T-cell (primary cell): ENCODE data around the gene ANKRD30B. TPM values are rescaled to one million over a fixed set of nuclear protein-coding genes. Genes with fewer than 3 reads are reported as not detected.
"Not testable (repeated sequence)": the region's sequence is repeated elsewhere in the genome, so short reads cannot be mapped to it uniquely, and the experiment has no call there.

Experiments
- ATAC-seq, 4 experiments: fragments of 200-7000 bp in 3 of 4; fragments of 150-1000 bp in 1 of 4; cut with Tn5 transposase; replicated peaks in 1 of 4; 1 replicate in 3 of 4; 2 replicates in 1 of 4; pipeline ENCODE4 v1.10.0; 2021; ENCODE audit warnings: moderate library complexity in 3 of 4, mild to moderate bottlenecking in 2 of 4, moderate number of reproducible peaks in 1 of 4
- CTCF ChIA-PET, 2 donors: fragments of 300-600 bp; sonication (Branson Sonifier 250); formaldehyde crosslinking; loops; one replicate each; lab custom pipeline; 2022; ENCODE audit warnings: antibody characterized with exemption in 2 of 2; lab: Charles Lee
- POLR2A ChIA-PET, 2 donors: fragments of 300-600 bp; sonication (Branson Sonifier 250); formaldehyde crosslinking; loops; one replicate each; lab custom pipeline; 2022; ENCODE audit warnings: antibody characterized with exemption in 2 of 2; lab: Charles Lee
- DNase-seq, 35 experiments: peaks; one replicate each; pipeline versions ENCODE4 v3.0.0 to v3.0.0-alpha.2; 2013 to 2023
- H3K27ac ChIP-seq: one replicate; pipeline ENCODE4 v1.5.1; 2013; ENCODE audit warnings: low read length
- H3K27me3 ChIP-seq, 2 experiments: replicated peaks in 1 of 2; 1 replicate in 1 of 2; 2 replicates in 1 of 2; pipeline versions ENCODE4 v1.6.1 to v1.7.0; 2013; ENCODE audit warnings: low read length in 1 of 2, mixed read lengths in 1 of 2; ENCODE audit not compliant: control insufficient read depth in 2 of 2, insufficient read depth in 2 of 2; ENCODE audit errors: extremely low read depth in 1 of 2
- H3K36me3 ChIP-seq, 2 donors: 1 replicate in 1 of 2; 2 replicates in 1 of 2; pipeline versions ENCODE4 v1.6.1 to v1.7.0; 2013; ENCODE audit warnings: low read length in 1 of 2; ENCODE audit not compliant: control insufficient read depth in 2 of 2, insufficient read depth in 1 of 2; ENCODE audit errors: extremely low read depth in 1 of 2
- H3K4me1 ChIP-seq, 2 experiments: 1 replicate in 1 of 2; 2 replicates in 1 of 2; pipeline versions ENCODE4 v1.6.1 to v1.7.0; 2013; ENCODE audit warnings: low read length in 2 of 2, mixed read lengths in 1 of 2; ENCODE audit not compliant: insufficient read depth in 2 of 2, control insufficient read depth in 1 of 2; ENCODE audit errors: extremely low read depth in 1 of 2
- H3K4me3 ChIP-seq, 2 donors: 1 replicate in 1 of 2; 2 replicates in 1 of 2; pipeline versions ENCODE4 v1.5.1 to v1.7.0; 2013; ENCODE audit warnings: mild to moderate bottlenecking in 2 of 2, low read length in 1 of 2, moderate library complexity in 1 of 2; ENCODE audit not compliant: control insufficient read depth in 1 of 2; ENCODE audit errors: extremely low read depth in 1 of 2
- H3K9me3 ChIP-seq: 2 replicates; pipeline ENCODE4 v1.7.0; 2013
- H3K27ac Mint-ChIP-seq, 2 donors: one replicate each; pipeline ENCODE4 v1.8.0; 2020 to 2021; ENCODE audit warnings: mild to moderate bottlenecking in 2 of 2, mixed read lengths in 2 of 2
- H3K27me3 Mint-ChIP-seq, 2 donors: one replicate each; pipeline ENCODE4 v1.8.0; 2021 to 2022; ENCODE audit warnings: mixed read lengths in 2 of 2
- H3K36me3 Mint-ChIP-seq: one replicate; pipeline ENCODE4 v1.8.0; 2021; ENCODE audit warnings: mixed read lengths
- H3K4me1 Mint-ChIP-seq, 3 donors: one replicate each; pipeline ENCODE4 v1.8.0; 2020 to 2022; ENCODE audit warnings: mixed read lengths in 3 of 3, mild to moderate bottlenecking in 1 of 3
- H3K4me3 Mint-ChIP-seq, 3 donors: one replicate each; pipeline ENCODE4 v1.8.0; 2020 to 2022; ENCODE audit warnings: mild to moderate bottlenecking in 3 of 3, mixed read lengths in 3 of 3, moderate library complexity in 3 of 3
- H3K9me3 Mint-ChIP-seq, 3 donors: one replicate each; pipeline ENCODE4 v1.8.0; 2020 to 2022; ENCODE audit warnings: mixed read lengths in 3 of 3
- WGBS: methylation state at CpG from one replicate; pipeline ENCODE4 v1.1.5; 2013; ENCODE audit warnings: missing lambda C conversion rate; ENCODE audit not compliant: insufficient coverage; 5-methylcytosine and 5-hydroxymethylcytosine counted together
- total RNA-seq, 35 experiments: library from RNA in 6 of 35; stranded (reverse) in 6 of 35; fragments of 120-200 nt in 1 of 35; gene quantifications; one replicate each; pipeline versions ENCODE4 v1.2.1 to v1.2.4 and lab custom pipeline; 2013 to 2026

The ANKRD30B gene
- not detected for total RNA-seq
- 0.04 TPM for total RNA-seq (2013)
- 0 to 0.07 (median 0) reads per million in 29 experiments for total RNA-seq (lab: John Stamatoyannopoulos, UW)

GRCh38 chr18:14747513-14748474, at the start of gene ANKRD30B:
Gene ANKRD30B, plus strand, starts transcription at chr18:14748172. Its CDS starts 248 bp downstream, at chr18:14748420.
- H3K27ac ChIP-seq: no peak within 1 kb of the TSS
- H3K4me3 ChIP-seq: peak within 1 kb of the TSS in 1 of 2 donors; percentile 3
- Mint-ChIP-seq H3K27ac (no peak within 1 kb of the TSS), H3K27me3 (peaks cover 5 to 20% of the 10 kb centered on the region in 2 donors), H3K36me3 (no peaks in the 10 kb centered on the region), H3K4me3 (peak within 1 kb of the TSS; percentile 28 to 69 (median 57)), H3K4me1 (peaks cover 0 to 7% (median 6%) of the 10 kb centered on the region in 3 donors), H3K9me3 (no peaks in the 10 kb centered on the region)
- peaks cover 0 to 27% of the 10 kb centered on the region in 2 experiments for H3K27me3 ChIP-seq
- H3K36me3 ChIP-seq: no peaks in the 10 kb centered on the region
- ChIA-PET POLR2A (interaction anchor here in 1 of 2 donors (0.6 kb wide), 1 partner anchor 184 kb away, joined by 7 read pairs; no protein-coding TSS in a partner anchor), CTCF (interaction anchor here in 1 of 2 donors (0.6 kb wide), 1 partner anchor 178 kb away, joined by 3 read pairs; no protein-coding TSS in a partner anchor)
- DNase-seq (peak in 2 of 35 experiments; percentile 2 to 7), ATAC-seq (peak in 2 of 4 experiments; percentile 11 to 16)
- H3K9me3 ChIP-seq: no peaks in the 10 kb centered on the region
- 30% methylated on average over 74 of the region's 79 CpGs for WGBS
- peaks cover 0 to 5% of the 10 kb centered on the region in 2 experiments for H3K4me1 ChIP-seq

- H3K27ac ChIP-seq, CTCF ChIA-PET, H3K27me3 ChIP-seq, H3K36me3 ChIP-seq, H3K4me1 Mint-ChIP-seq, H3K27ac Mint-ChIP-seq, H3K36me3 Mint-ChIP-seq, H3K4me3 ChIP-seq, DNase-seq, H3K9me3 Mint-ChIP-seq, H3K9me3 ChIP-seq, H3K4me3 Mint-ChIP-seq, ATAC-seq, H3K27me3 Mint-ChIP-seq, H3K4me1 ChIP-seq: not testable (repeated sequence)
- 80% methylated on average over 1 of the region's 7 CpGs for WGBS
- POLR2A ChIA-PET: interaction anchor here in 1 of 2 donors (0.7 kb wide), 1 partner anchor 43 kb away, joined by 3 read pairs; no protein-coding TSS in a partner anchor
These were observed 46.5 kb upstream of the ANKRD30B start for GRCh38 chr18:14701286-14702040.

- H3K27me3 ChIP-seq, H3K4me3 Mint-ChIP-seq, H3K9me3 ChIP-seq, H3K4me3 ChIP-seq, H3K36me3 ChIP-seq, H3K4me1 ChIP-seq, H3K4me1 Mint-ChIP-seq, CTCF ChIA-PET, POLR2A ChIA-PET, ATAC-seq, H3K9me3 Mint-ChIP-seq, H3K27me3 Mint-ChIP-seq, DNase-seq, H3K27ac Mint-ChIP-seq, H3K27ac ChIP-seq, H3K36me3 Mint-ChIP-seq: not testable (repeated sequence)
- WGBS: no CpG with 5 or more reads among the region's 2 CpGs
These were observed 38.2 kb upstream of the ANKRD30B start for GRCh38 chr18:14709761-14710160.

GRCh38 chr18:14721569-14721968, 26.4 kb upstream of the ANKRD30B start:
- POLR2A ChIA-PET, H3K27me3 ChIP-seq, H3K9me3 ChIP-seq, H3K9me3 Mint-ChIP-seq, H3K27me3 Mint-ChIP-seq, DNase-seq, H3K4me1 ChIP-seq, H3K36me3 Mint-ChIP-seq, H3K4me3 Mint-ChIP-seq, H3K4me1 Mint-ChIP-seq, H3K27ac Mint-ChIP-seq, ATAC-seq, CTCF ChIA-PET, H3K27ac ChIP-seq, H3K36me3 ChIP-seq, H3K4me3 ChIP-seq: not testable (repeated sequence)

- DNase-seq, H3K27ac ChIP-seq, H3K4me1 ChIP-seq, H3K36me3 ChIP-seq, POLR2A ChIA-PET, H3K9me3 Mint-ChIP-seq, H3K27ac Mint-ChIP-seq, ATAC-seq, CTCF ChIA-PET, H3K9me3 ChIP-seq, H3K4me3 ChIP-seq, H3K36me3 Mint-ChIP-seq, H3K27me3 Mint-ChIP-seq, H3K4me3 Mint-ChIP-seq, H3K27me3 ChIP-seq, H3K4me1 Mint-ChIP-seq: not testable (repeated sequence)
- no CpG with 5 or more reads among the region's 1 CpG for WGBS
These were observed 8.9 kb upstream of the ANKRD30B start for GRCh38 chr18:14739056-14739455.

- peaks cover 5 to 20% of the 10 kb centered on the region in 2 donors for H3K27me3 Mint-ChIP-seq
- WGBS: 95% methylated on average over 13 of the region's 18 CpGs
- H3K36me3 ChIP-seq: no peaks in the 10 kb centered on the region
These were observed 1.1 kb upstream of the ANKRD30B start for GRCh38 chr18:14746897-14747296.

More at GRCh38 chr18:14746897-14747296, 1.1 kb upstream of the ANKRD30B start:
- Histone ChIP-seq H3K27ac (no peak overlapping the region), H3K4me1 (peaks cover 0 to 5% of the 10 kb centered on the region in 2 experiments), H3K9me3 (no peaks in the 10 kb centered on the region), H3K4me3 (no peak overlapping the region), H3K27me3 (peaks cover 0 to 27% of the 10 kb centered on the region in 2 experiments)
- no peak overlapping the region for H3K4me3 Mint-ChIP-seq
- no peaks in the 10 kb centered on the region for H3K9me3 Mint-ChIP-seq
- DNase-seq (no peak), ATAC-seq (no peak)
- H3K36me3 Mint-ChIP-seq: no peaks in the 10 kb centered on the region
- ChIA-PET CTCF (no interaction called here), POLR2A (no interaction called here)
- no peak overlapping the region for H3K27ac Mint-ChIP-seq
- H3K4me1 Mint-ChIP-seq: peaks cover 0 to 7% (median 6%) of the 10 kb centered on the region in 3 donors
